Measurements from ENCODE around the gene PLA1A. TPM values are rescaled to one million over a fixed set of nuclear protein-coding genes. Genes with fewer than 3 reads are reported as not detected.

The PLA1A gene
- total RNA-seq, 1 donor, result 2.7 TPM

DNA sequence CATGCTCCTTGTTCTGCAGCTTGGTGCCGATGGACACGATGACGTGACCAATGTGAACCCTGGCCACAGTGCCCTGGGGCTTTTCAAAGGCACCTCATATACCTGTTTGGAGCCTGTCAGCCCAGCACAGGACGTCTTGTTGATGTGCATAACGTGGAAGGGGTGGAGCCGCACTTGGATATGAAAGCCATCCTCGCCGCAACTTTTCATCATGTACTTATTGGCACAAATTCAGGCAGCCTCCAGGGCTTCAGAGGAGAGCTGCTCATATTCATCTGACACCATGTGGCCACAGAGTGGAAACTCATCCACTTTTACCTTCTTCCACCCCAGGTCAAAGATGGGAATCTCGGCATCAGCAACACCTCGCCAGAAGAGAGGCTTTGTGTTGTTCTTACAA, 38.0 kb downstream of the PLA1A start:
- Histone ChIP-seq H3K4me1 (ENCODE audit: insufficient read depth, low read length) (peaks cover 54% of the 10 kb centered on the region), H3K27me3 (ENCODE audit: insufficient read depth, low read length) (no peaks in the 10 kb centered on the region), H3K4me3 (ENCODE audit: low read length) (no peak overlapping the region), H3K9me3 (ENCODE audit: low read depth, low read length) (no peaks in the 10 kb centered on the region)

DNA sequence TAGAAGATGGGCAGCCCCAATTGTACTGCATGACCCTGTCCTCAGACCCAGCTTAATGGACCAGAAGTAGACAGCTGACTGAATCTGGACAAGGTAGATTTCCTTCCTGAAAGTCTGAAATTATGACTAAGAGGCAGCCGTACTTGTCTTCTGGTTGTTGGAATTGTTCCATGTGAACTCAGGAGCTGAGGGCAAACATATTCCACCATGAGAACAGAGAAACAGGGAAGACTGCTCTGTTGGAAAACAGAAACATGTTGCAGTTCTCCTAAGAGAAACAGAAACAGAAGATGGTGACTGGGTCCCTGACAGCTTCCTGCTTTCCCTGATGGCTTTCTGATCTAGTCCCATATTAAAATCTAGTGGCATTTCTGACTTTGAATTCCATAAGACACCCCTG, 38.6 kb downstream of the PLA1A start:
- Histone ChIP-seq H3K9me3 (ENCODE audit: low read depth, low read length) (no peaks in the 10 kb centered on the region), H3K4me1 (ENCODE audit: insufficient read depth, low read length) (peaks cover 48% of the 10 kb centered on the region), H3K4me3 (ENCODE audit: low read length) (no peak overlapping the region)

DNA sequence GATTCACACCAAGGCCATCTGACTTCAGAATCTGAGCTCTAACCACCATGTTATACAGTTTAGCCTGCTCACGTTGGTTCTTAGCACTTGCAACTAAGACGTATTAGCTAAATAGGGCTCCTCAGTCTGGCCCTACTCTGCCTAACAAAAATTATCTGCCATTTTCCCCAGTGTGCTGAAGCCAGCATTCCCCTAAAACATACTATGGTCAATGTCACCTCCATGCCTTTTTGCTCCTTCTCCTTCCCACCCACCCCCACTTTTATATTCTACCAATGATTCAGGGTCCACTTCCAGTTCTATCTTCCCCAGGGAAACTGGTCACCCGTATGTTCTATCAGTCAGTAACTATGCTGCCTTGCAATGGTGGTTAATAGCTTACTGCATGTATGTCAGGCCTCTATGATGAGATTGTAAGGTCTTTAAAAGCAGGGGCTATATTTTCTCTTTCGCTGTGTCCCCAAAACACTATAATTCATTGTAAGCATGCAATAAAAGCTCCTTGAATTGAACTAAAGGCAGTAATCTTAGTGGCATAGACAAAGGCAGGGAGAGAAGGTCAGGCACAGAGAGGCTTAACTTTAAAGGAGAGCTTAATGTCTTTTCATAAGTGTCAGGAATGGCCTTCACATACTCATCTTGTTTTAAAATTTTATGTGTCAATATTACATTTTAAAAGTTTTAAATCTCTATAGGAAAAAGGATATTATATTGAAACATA, 39.4 kb downstream of the PLA1A start:
- Histone ChIP-seq H3K27me3 (ENCODE audit: insufficient read depth, low read length) (no peaks in the 10 kb centered on the region), H3K9me3 (ENCODE audit: low read depth, low read length) (no peaks in the 10 kb centered on the region), H3K4me1 (ENCODE audit: insufficient read depth, low read length) (peaks cover 41% of the 10 kb centered on the region), H3K4me3 (ENCODE audit: low read length) (no peak overlapping the region)

More for the DNA sequence above, 38.6 kb downstream of the PLA1A start:
- H3K27me3 ChIP-seq (ENCODE audit: insufficient read depth, low read length), result no peaks in the 10 kb centered on the region

DNA sequence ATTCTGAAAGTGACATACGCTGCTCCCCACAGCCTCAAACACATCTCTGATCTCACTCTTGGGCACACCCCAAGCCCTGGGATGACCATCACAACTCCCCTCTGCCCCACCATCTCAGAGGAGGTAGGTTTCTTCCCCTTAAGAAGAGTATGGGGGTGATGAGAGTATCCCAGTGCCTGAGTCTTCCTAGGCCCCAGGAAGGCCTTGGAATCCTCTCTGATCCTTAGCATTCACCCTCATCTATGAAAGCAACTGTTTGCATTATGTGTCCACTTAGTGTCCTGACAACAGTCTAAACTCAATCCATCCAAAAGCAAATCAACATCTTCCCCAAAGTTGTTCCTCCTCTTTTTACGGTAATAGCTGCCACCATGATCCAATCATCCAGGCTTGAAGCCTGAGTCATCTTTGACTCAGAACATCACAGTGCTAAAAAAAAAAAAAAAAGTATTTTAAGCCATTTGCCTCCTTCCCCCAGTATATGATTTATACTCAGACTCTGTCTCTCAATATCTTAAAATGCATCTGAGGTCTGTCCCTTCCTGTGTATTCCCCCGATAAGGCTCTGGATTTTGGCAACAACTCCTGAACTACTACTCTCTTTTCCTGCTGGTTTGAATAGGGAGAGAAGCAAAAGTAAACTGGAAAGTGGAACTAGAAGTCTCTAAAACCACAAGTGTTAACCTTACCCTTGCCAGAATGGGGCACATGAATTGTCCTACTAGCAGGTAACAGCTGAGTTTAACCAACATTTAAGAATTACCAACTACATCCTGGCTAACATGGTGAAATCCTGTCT, 40.2 kb downstream of the PLA1A start:
- Histone ChIP-seq H3K4me1 (ENCODE audit: insufficient read depth, low read length) (peaks cover 34% of the 10 kb centered on the region), H3K4me3 (ENCODE audit: low read length) (no peak overlapping the region), H3K27me3 (ENCODE audit: insufficient read depth, low read length) (no peaks in the 10 kb centered on the region), H3K9me3 (ENCODE audit: low read depth, low read length) (no peaks in the 10 kb centered on the region)

DNA sequence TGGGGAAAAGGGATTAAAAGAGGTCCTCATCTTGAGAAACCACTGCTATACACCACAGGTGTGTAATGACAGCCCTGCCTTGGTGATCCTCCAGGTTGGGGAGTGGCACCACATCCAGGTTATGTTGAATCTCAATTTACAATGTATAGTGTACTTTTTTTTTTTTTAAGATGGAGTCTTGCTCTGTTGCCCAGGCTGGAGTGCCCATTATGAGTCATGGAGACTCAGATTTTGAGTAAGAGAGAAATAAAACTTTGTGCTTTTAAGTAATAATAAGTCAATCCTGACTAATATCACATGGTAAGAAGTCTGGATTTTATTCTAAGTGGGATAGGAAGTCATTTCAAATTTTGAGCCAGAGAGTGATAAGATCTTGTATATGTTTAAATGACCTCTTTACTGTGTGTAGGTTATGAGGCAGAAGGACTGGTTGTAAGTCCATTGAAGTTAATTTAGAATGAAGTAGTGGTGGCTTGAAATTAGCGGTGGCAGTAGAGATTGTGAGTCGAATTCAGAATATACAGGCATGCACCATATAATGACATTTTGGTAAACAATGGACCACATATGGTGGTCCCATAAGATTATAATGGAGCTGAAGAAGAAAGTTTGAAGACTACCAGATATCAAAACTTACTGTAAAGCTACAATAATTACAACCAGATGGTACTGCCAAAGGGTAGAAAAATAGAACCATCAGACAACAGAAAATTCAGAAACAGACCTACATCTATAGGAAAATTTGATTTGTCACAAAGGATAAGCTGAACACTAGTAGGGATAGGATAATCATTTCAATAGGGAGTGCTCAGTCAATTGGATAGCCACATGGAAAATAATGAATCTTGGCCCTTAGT, 42.0 kb downstream of the PLA1A start:
- H3K4me1 ChIP-seq (ENCODE audit: insufficient read depth, low read length), result peaks cover 34% of the 10 kb centered on the region
- H3K27me3 ChIP-seq (ENCODE audit: insufficient read depth, low read length), result no peaks in the 10 kb centered on the region
- no peak overlapping the region for H3K4me3 ChIP-seq (ENCODE audit: low read length)
- H3K9me3 ChIP-seq (ENCODE audit: low read depth, low read length), result no peaks in the 10 kb centered on the region

DNA sequence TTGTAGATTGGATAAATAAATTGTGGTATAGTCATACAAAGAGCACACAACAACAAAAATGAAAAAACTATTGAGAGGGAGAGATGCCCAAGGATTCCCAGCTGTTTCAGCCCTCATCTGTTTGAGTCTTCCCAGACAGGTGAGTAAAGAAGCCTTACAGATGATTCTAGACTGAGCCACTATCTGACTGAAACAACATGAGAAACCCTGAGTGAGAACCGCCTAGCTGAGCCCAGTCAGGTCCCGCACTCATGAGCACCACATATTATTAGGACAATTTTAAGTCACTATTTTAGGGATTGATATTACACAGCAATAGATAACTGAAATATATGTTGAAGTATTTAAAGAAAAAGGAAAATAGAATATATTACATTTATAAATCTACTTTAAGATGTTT, 43.7 kb downstream of the PLA1A start:
- no peaks in the 10 kb centered on the region for H3K27me3 ChIP-seq (ENCODE audit: insufficient read depth, low read length)
- no peaks in the 10 kb centered on the region for H3K9me3 ChIP-seq (ENCODE audit: low read depth, low read length)
- peaks cover 30% of the 10 kb centered on the region for H3K4me1 ChIP-seq (ENCODE audit: insufficient read depth, low read length)
- H3K4me3 ChIP-seq (ENCODE audit: low read length), result no peak overlapping the region

DNA sequence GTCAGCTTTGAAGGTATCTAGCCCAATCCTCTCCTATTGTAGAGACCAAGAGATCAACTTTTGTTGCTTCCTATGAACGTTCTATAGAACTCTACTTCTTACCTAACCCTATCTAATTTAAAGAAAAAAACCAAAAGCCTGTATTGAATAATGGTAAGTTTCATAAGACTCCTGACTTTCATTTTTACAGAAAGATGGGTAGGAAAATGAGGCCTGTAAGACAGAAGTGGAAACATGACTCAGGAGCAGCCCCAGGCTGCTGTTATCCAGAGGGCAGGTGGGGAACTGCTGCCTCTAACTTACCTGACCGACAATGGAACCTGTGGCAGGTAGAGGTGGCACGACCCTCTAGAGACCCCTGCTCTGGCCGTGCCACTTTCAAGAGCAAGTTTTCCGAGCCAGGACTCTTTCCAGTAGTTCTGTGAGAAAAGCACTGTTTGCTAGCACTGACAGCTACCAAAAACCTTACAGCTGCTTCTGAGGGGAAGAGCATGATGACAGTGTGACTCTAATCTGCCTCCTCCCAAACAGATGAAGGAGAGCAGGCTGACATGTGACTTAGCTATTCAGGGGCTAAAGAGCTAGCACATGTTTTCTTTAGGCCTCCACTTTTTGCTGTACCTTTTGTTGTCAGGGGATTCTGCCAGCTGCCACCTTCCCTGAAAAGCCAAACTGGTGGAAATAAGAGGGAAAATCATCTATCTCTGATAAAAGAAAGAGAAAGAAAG, 45.2 kb downstream of the PLA1A start:
- no peaks in the 10 kb centered on the region for H3K9me3 ChIP-seq (ENCODE audit: low read depth, low read length)
- H3K4me1 ChIP-seq (ENCODE audit: insufficient read depth, low read length), result peaks cover 16% of the 10 kb centered on the region
- no peak overlapping the region for H3K4me3 ChIP-seq (ENCODE audit: low read length)
- H3K27me3 ChIP-seq (ENCODE audit: insufficient read depth, low read length), result no peaks in the 10 kb centered on the region

DNA sequence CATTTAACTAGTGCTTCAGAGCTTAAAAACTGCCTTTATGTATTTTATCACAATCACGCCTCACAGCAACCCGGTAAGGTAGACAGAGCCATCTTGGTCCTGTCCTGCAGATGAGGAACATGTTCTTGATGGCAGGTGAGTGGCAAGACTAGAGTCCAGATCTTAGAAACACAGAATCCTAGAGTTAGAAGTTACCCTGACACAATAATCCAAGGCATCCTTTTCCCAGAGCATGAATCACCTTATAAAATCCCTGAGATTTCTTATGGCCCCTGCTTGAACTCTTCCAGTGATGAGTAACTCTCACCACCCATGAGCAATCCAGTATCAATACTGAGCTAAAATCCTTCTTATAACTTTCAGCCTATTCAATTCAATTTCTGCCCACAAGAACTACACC, 45.8 kb downstream of the PLA1A start:
- Histone ChIP-seq H3K27me3 (ENCODE audit: insufficient read depth, low read length) (no peaks in the 10 kb centered on the region), H3K4me1 (ENCODE audit: insufficient read depth, low read length) (peaks cover 10% of the 10 kb centered on the region), H3K9me3 (ENCODE audit: low read depth, low read length) (no peaks in the 10 kb centered on the region), H3K4me3 (ENCODE audit: low read length) (no peak overlapping the region)

DNA sequence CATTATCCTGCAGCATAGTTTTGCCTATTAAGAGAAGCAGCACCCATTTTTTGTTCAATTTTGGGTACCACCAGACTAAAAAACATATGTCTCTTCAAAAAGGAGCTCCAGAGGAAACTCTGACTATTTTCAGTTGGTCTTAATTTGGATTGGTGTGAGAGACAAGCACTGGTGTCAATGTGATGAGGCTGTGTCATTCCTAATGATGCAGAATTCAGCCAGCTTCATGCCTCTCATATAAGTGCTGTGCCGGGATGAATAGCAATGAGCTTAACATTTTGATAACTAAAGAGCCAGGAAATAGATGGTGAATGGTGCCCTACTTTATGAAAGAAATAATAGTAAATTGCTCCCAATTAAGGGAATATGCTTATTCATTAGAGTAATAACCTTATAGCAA, 46.8 kb downstream of the PLA1A start:
- Histone ChIP-seq H3K4me1 (ENCODE audit: insufficient read depth, low read length) (peaks cover under 1% of the 10 kb centered on the region), H3K9me3 (ENCODE audit: low read depth, low read length) (no peaks in the 10 kb centered on the region), H3K4me3 (ENCODE audit: low read length) (no peak overlapping the region), H3K27me3 (ENCODE audit: insufficient read depth, low read length) (no peaks in the 10 kb centered on the region)

DNA sequence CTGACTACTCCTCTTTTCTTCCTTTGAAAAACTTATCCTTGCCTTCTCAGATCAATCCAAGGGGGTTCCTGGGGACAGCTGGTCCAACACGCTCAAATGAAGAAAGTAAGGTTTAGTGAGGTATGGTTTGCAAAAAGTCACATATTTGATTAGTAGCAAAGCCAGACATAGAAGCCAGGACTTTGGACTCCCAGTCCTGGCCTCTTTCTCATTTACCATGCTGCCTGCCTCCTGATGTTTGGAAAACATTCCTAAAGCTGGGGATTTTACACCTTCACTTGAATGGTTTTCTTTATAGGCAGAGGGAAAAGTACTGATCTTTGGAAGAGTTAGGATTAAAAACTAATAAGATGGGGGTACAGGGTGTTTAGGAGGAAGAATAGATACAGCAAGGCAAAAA, 48.1 kb downstream of the PLA1A start:
- H3K27me3 ChIP-seq (ENCODE audit: insufficient read depth, low read length), result no peaks in the 10 kb centered on the region
- no peak overlapping the region for H3K4me3 ChIP-seq (ENCODE audit: low read length)
- no peaks in the 10 kb centered on the region for H3K4me1 ChIP-seq (ENCODE audit: insufficient read depth, low read length)
- no peaks in the 10 kb centered on the region for H3K9me3 ChIP-seq (ENCODE audit: low read depth, low read length)

DNA sequence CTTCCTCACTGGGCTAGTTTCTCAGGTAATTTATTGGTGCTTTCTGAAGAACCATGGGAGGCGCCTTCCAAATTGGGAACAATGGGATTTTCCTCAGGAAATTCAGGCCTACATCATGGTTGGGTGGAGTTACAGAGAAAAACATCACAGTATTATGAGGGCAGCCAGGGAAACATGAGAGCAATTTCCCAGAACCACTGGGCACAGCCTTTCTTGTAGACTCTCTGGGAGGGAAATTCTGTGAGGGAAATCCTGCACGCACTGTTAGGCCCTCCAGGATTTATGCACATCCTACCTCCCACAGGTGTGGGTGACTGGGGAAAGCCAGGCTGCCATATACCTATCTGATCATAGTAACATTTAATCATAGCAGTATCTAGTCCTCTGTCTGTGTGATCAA, 49.5 kb downstream of the PLA1A start:
- Histone ChIP-seq H3K4me1 (ENCODE audit: insufficient read depth, low read length) (no peaks in the 10 kb centered on the region), H3K4me3 (ENCODE audit: low read length) (no peak overlapping the region), H3K9me3 (ENCODE audit: low read depth, low read length) (no peaks in the 10 kb centered on the region), H3K27me3 (ENCODE audit: insufficient read depth, low read length) (no peaks in the 10 kb centered on the region)

DNA sequence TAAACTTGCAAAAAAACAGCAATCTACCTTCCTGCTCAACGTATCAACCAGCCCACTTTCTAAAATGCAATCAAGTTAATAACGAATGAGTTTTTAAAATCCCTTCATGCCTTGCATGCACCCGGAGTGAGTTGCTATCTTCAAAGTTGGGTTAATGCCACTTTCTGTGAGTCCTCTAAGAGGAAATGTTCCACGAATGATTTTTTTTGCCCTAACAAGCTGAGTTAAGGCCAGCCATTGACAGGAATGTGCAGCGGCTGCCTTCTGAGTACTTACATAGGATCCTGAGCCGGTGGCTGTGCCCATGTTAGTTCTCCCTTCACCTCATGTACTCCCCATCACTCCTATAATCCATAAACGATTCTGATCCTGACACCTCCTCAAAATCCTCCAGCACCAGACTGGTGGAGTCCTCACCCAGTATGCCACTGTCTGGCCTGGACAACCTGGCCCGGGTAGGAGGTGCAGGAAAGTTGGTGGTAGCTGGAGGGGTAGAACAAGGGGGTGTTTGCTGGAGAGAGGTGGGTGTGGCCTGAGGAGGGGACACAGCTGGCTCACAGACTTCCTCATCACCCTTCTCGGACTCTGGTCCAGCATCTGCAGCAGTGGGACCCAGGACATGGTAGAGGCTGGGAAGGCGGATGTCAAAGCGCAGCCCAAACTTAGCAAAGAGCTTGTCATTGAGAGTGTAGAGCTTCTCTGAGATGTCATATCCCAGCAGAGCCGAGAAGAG, 50.3 kb downstream of the PLA1A start:
- no peak overlapping the region for H3K4me3 ChIP-seq (ENCODE audit: low read length)
- H3K4me1 ChIP-seq (ENCODE audit: insufficient read depth, low read length), result no peaks in the 10 kb centered on the region
- no peaks in the 10 kb centered on the region for H3K27me3 ChIP-seq (ENCODE audit: insufficient read depth, low read length)
- no peaks in the 10 kb centered on the region for H3K9me3 ChIP-seq (ENCODE audit: low read depth, low read length)

DNA sequence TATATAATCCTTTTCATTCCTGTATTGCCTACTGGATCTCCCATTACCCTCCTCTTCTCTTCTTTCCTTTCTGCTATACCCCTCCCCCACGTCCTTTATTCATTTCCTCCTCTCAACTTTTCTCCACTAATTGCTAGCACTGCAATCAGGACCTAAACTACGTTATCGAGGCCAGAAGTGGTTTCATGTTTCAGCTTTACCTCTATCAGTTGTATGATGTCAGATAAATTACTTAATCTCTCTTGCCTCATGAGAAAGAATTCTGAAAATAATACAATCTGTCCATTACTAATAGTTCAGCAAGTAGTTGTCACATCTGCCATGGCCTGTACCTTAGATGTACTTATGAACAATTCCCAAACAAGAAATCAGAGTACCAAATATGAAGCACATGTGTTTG, 52.1 kb downstream of the PLA1A start:
- Histone ChIP-seq H3K27me3 (ENCODE audit: insufficient read depth, low read length) (no peaks in the 10 kb centered on the region), H3K4me1 (ENCODE audit: insufficient read depth, low read length) (no peaks in the 10 kb centered on the region), H3K9me3 (ENCODE audit: low read depth, low read length) (no peaks in the 10 kb centered on the region), H3K4me3 (ENCODE audit: low read length) (no peak overlapping the region)

Data from mononuclear cell (primary cell).